Tibial nerve (tissue), 4 donors: ENCODE measurements around the gene TEX22. TPM values are rescaled to one million over a fixed set of nuclear protein-coding genes. Genes with fewer than 3 reads are reported as not detected.

Experiments used
- DNase-seq, 2 donors: peaks; one replicate each; pipeline ENCODE4 v3.0.0-alpha.2; 2019; ENCODE audit warnings: low spot score in 2 of 2
- H3K27ac ChIP-seq, 4 donors: fragments of 200-600 bp; sonication (generic) in 3 of 4; one replicate each; pipeline ENCODE4 v1.5.1; 2017 to 2019; ENCODE audit warnings: mild to moderate bottlenecking in 1 of 4
- H3K27me3 ChIP-seq, 2 donors: fragments of 200-600 bp; sonication (generic) in 1 of 2; one replicate each; pipeline versions ENCODE4 v1.5.1 to v1.6.0; 2017 to 2019
- H3K36me3 ChIP-seq, 3 donors: fragments of 200-600 bp; sonication (generic); one replicate each; pipeline ENCODE4 v1.5.1; 2018 to 2019
- H3K4me1 ChIP-seq, 4 donors: fragments of 200-600 bp; sonication (generic) in 3 of 4; one replicate each; pipeline ENCODE4 v1.5.1; 2017 to 2019
- H3K4me3 ChIP-seq, 4 donors: fragments of 200-600 bp; sonication (generic) in 3 of 4; one replicate each; pipeline ENCODE4 v1.5.1; 2017 to 2019; ENCODE audit warnings: mild to moderate bottlenecking in 1 of 4, moderate library complexity in 1 of 4
- H3K9me3 ChIP-seq, 4 donors: fragments of 200-600 bp; sonication (generic) in 3 of 4; one replicate each; pipeline ENCODE4 v1.5.1; 2017 to 2019
- CTCF ChIP-seq, 5 experiments: fragments of 200-600 bp in 3 of 5; fragments of 450-650 bp in 2 of 5; sonication (generic) in 3 of 5; IDR thresholded peaks; one replicate each; pipeline ENCODE4 v1.5.1; 2016 to 2019; ENCODE audit warnings: antibody characterized with exemption in 5 of 5, mild to moderate bottlenecking in 3 of 5, moderate library complexity in 2 of 5
- EP300 ChIP-seq, 2 donors: sonication (generic); formaldehyde crosslinking; IDR thresholded peaks; one replicate each; pipeline ENCODE4 v1.6.1; 2017; ENCODE audit warnings: antibody characterized with exemption in 2 of 2, mild to moderate bottlenecking in 1 of 2
- POLR2A ChIP-seq, 2 donors: fragments of 450-650 bp; IDR thresholded peaks; one replicate each; pipeline ENCODE4 v1.6.1; 2017; ENCODE audit warnings: antibody characterized with exemption in 2 of 2, mild to moderate bottlenecking in 2 of 2, moderate library complexity in 2 of 2
- WGBS, 2 donors: methylation state at CpG; one replicate each; pipeline ENCODE4 v1.1.5; 2018; 5-methylcytosine and 5-hydroxymethylcytosine counted together
- total RNA-seq, 4 donors: library from RNA; depleted of rRNA; stranded (reverse); fragments of >200 nt; gene quantifications; one replicate each; pipeline ENCODE4 v1.1.0, GENCODE V29; 2016

Gene TEX22
- total RNA-seq, 4 donors from 2014 or later: 0.84 to 1.3 (median 1.0) TPM

GRCh38 chr14:105439710-105440553 is 41.6 kb downstream of the TEX22 start:
- H3K4me3 ChIP-seq: no peak overlapping the region
- no peaks in the 10 kb centered on the region for H3K27me3 ChIP-seq
- H3K4me1 ChIP-seq: peaks cover 0 to 25% (median 0%) of the 10 kb centered on the region in 4 donors
- H3K27ac ChIP-seq: no peak overlapping the region
- peaks cover 0 to 52% (median 0%) of the 10 kb centered on the region in 3 donors for H3K36me3 ChIP-seq
- no peaks in the 10 kb centered on the region for H3K9me3 ChIP-seq
- TF ChIP-seq POLR2A (IDR thresholded peaks at IDR 0.05) (no peak), CTCF (IDR thresholded peaks at IDR 0.05) (no peak), EP300 (IDR thresholded peaks at IDR 0.05) (no peak)
- no peak for DNase-seq
- WGBS, 2 donors: 91% methylated on average over 20 to 32 of the region's 33 CpGs

- Histone ChIP-seq H3K4me1 (peaks cover 0 to 22% (median 0%) of the 10 kb centered on the region in 4 donors), H3K27me3 (no peaks in the 10 kb centered on the region), H3K36me3 (peaks cover 0 to 57% (median 0%) of the 10 kb centered on the region in 3 donors), H3K9me3 (no peaks in the 10 kb centered on the region), H3K27ac (no peak overlapping the region), H3K4me3 (no peak overlapping the region)
- DNase-seq: no peak
- WGBS, 2 donors: 87 to 96% methylated on average over 6 to 7 of the region's 15 CpGs
- TF ChIP-seq CTCF (IDR thresholded peaks at IDR 0.05) (no peak), EP300 (IDR thresholded peaks at IDR 0.05) (no peak), POLR2A (IDR thresholded peaks at IDR 0.05) (no peak)
These were observed 42.2 kb downstream of the TEX22 start for GRCh38 chr14:105440554-105440900.

- no peaks in the 10 kb centered on the region for H3K27me3 ChIP-seq
- peaks cover 0 to 60% (median 0%) of the 10 kb centered on the region in 3 donors for H3K36me3 ChIP-seq
- no peak overlapping the region for H3K27ac ChIP-seq
- TF ChIP-seq CTCF (IDR thresholded peaks at IDR 0.05) (no peak), EP300 (IDR thresholded peaks at IDR 0.05) (no peak), POLR2A (IDR thresholded peaks at IDR 0.05) (no peak)
- 91 to 94% methylated on average over 4 to 6 of the region's 9 CpGs for WGBS, 2 donors
- H3K4me1 ChIP-seq: peaks cover 0 to 22% (median 0%) of the 10 kb centered on the region in 4 donors
- no peaks in the 10 kb centered on the region for H3K9me3 ChIP-seq
- no peak for DNase-seq
- H3K4me3 ChIP-seq: no peak overlapping the region
These were observed 42.7 kb downstream of the TEX22 start for GRCh38 chr14:105440992-105441391.

- Histone ChIP-seq H3K27me3 (no peaks in the 10 kb centered on the region), H3K4me1 (peaks cover 0 to 15% (median 0%) of the 10 kb centered on the region in 4 donors), H3K9me3 (no peaks in the 10 kb centered on the region), H3K4me3 (no peak overlapping the region), H3K27ac (no peak overlapping the region), H3K36me3 (peaks cover 0 to 65% (median 0%) of the 10 kb centered on the region in 3 donors)
- no peak for DNase-seq
- TF ChIP-seq EP300 (IDR thresholded peaks at IDR 0.05): no peak
- 79% methylated on average over 17 of the region's 17 CpGs for WGBS, 2 donors
These were observed 43.8 kb downstream of the TEX22 start for GRCh38 chr14:105442125-105442524.

- 85 to 86% methylated on average over 12 of the region's 12 CpGs for WGBS, 2 donors
- no peak for DNase-seq
These were observed 44.5 kb downstream of the TEX22 start for GRCh38 chr14:105442834-105443233.

More at GRCh38 chr14:105442834-105443233, 44.5 kb downstream of the TEX22 start:
- H3K4me1 ChIP-seq: peaks cover 0 to 13% (median 0%) of the 10 kb centered on the region in 4 donors
- TF ChIP-seq EP300 (IDR thresholded peaks at IDR 0.05) (no peak), CTCF (IDR thresholded peaks at IDR 0.05) (no peak), POLR2A (IDR thresholded peaks at IDR 0.05) (no peak)
- H3K36me3 ChIP-seq: peaks cover 0 to 63% (median 0%) of the 10 kb centered on the region in 3 donors
- H3K9me3 ChIP-seq: no peaks in the 10 kb centered on the region
- no peak overlapping the region for H3K4me3 ChIP-seq
- H3K27ac ChIP-seq: no peak overlapping the region
- H3K27me3 ChIP-seq: no peaks in the 10 kb centered on the region
